ENCODE measurements around the gene BTG2. TPM values are rescaled to one million over a fixed set of nuclear protein-coding genes. Genes with fewer than 3 reads are reported as not detected.

The BTG2 gene
- total and polyA plus RNA-seq, 2 experiments from 2014 or later, result 6.3 to 9.1 TPM

GRCh38 chr1:203304391-203304918, 864 bp upstream of the BTG2 start (continued):
- no peak for TF ChIP-seq REST (IDR thresholded peaks at IDR 0.05; ENCODE audit: unreplicated experiment)
- TF ChIP-seq POLR2AphosphoS5 (IDR thresholded peaks at IDR 0.05; ENCODE audit: low read depth), result no peak
- no peak for TF ChIP-seq EZH2 (IDR thresholded peaks at IDR 0.05; ENCODE audit: low read depth, unreplicated experiment)
- no peak for TF ChIP-seq ZNF331 (CRISPR knock-in tag; IDR thresholded peaks at IDR 0.05; ENCODE audit: low read depth)
- TF ChIP-seq STAT1 (IDR thresholded peaks at IDR 0.05; ENCODE audit: unreplicated experiment), result no peak

- 0 out of 2 replicates have a peak, but pooled peaks cover 11% of the 10 kb centered on the region for H3F3A ChIP-seq (replicated peaks; ENCODE audit: low read depth)
- Mint-ChIP-seq H3K27ac (no peak overlapping the region), H3K27me3 (ENCODE audit: insufficient read depth, low read depth, poor library complexity) (peaks cover 80% of the 10 kb centered on the region), H3K4me3 (peak overlapping the region; percentile 74), H3K9me3 (no peaks in the 10 kb centered on the region), H3K36me3 (ENCODE audit: low read depth) (no peaks in the 10 kb centered on the region; the same call in 1 of the 3 replicates), H3K4me1 (peaks cover 54% of the 10 kb centered on the region)
- H3K4me3 ChIP-seq, result peak overlapping the region; percentile 84
- H3K27ac ChIP-seq (ENCODE audit: low read depth), result no peak overlapping the region
- H2AFZ ChIP-seq, result peak overlapping the region; percentile 88
- H3K36me3 ChIP-seq (ENCODE audit: insufficient read depth), result no peaks in the 10 kb centered on the region
- no peaks in the 10 kb centered on the region for H3K79me2 ChIP-seq (replicated peaks; ENCODE audit: insufficient read depth)
- peak; percentile 5 for ATAC-seq
- DNase-seq (ENCODE audit: low spot score), result no peak
- peaks cover 98% of the 10 kb centered on the region for H3K27me3 ChIP-seq (ENCODE audit: insufficient read depth)
- TF ChIP-seq ZNF462 (CRISPR knock-in tag; IDR thresholded peaks at IDR 0.05), result no peak
- no peak for TF ChIP-seq STAT1 (IDR thresholded peaks at IDR 0.05; ENCODE audit: unreplicated experiment)
- no peak for TF ChIP-seq EZH2 (IDR thresholded peaks at IDR 0.05; ENCODE audit: low read depth, unreplicated experiment)
- TF ChIP-seq EZH2phosphoT487 (IDR thresholded peaks at IDR 0.05; ENCODE audit: unreplicated experiment), result no peak
- TF ChIP-seq JUNB (IDR thresholded peaks at IDR 0.05; ENCODE audit: unreplicated experiment), result no peak
- TF ChIP-seq ZNF331 (CRISPR knock-in tag; IDR thresholded peaks at IDR 0.05; ENCODE audit: low read depth), result no peak
- TF ChIP-seq REST (IDR thresholded peaks at IDR 0.05; ENCODE audit: unreplicated experiment), result no peak
- no peak for TF ChIP-seq ETS1 (IDR thresholded peaks at IDR 0.05)
- TF ChIP-seq NANOG (IDR thresholded peaks at IDR 0.05; ENCODE audit: borderline replicate concordance), result no peak
- no peak for TF ChIP-seq ZNF114 (CRISPR knock-in tag; IDR thresholded peaks at IDR 0.05)
- peaks cover 19% of the 10 kb centered on the region for H4K20me1 ChIP-seq (replicated peaks; ENCODE audit: insufficient read depth)
- H3K4me1 ChIP-seq (ENCODE audit: insufficient read depth), result peaks cover 28% of the 10 kb centered on the region
- H3K9me2 ChIP-seq (ENCODE audit: insufficient read depth), result no peaks in the 10 kb centered on the region
- H3K4me2 ChIP-seq, result peak overlapping the region; percentile 90
Measured at GRCh38 chr1:203305809-203306088, 430 bp downstream of the BTG2 start.
